SH-SY5Y (cell line): Measurements from ENCODE around the gene TINAGL1.

Experiments
- GATA2 ChIP-seq: IDR thresholded peaks from 2 replicates; pipeline ENCODE4 v1.6.1; 2011; ENCODE audit warnings: mild to moderate bottlenecking, low read depth, low read length
- GATA3 ChIP-seq: IDR thresholded peaks from 2 replicates; pipeline ENCODE4 v1.6.1; 2011; ENCODE audit warnings: low read depth, mild to moderate bottlenecking, low read length, moderate library complexity

GRCh38 chr1:31591425-31592093 lies 15.2 kb downstream of the TINAGL1 start:
- TF ChIP-seq GATA2: no peak
- TF ChIP-seq GATA3: no peak
